GM23338 (cell line): ENCODE data around the gene SCTR. TPM values are rescaled to one million over a fixed set of nuclear protein-coding genes. Genes with fewer than 3 reads are reported as not detected.

Experiments used
- ATAC-seq: fragments of 200-7000 bp; cut with Tn5 transposase; 3 replicates; pipeline ENCODE4 v1.9.1; 2020
- DNase-seq: peaks from one replicate; pipeline ENCODE4 v3.0.0-alpha.2; 2015; ENCODE audit warnings: low spot score
- H2AFZ ChIP-seq: fragments of 200-600 bp; sonication (generic); 2 replicates; pipeline ENCODE4 v1.8.0; 2016; ENCODE audit warnings: antibody characterized with exemption, mild to moderate bottlenecking, moderate library complexity
- H3F3A ChIP-seq: fragments of 200-600 bp; sonication (generic); replicated peaks from 2 replicates; pipeline ENCODE4 v1.8.0; 2017; ENCODE audit warnings: antibody characterized with exemption, mixed run types, low read depth
- H3K27ac ChIP-seq: fragments of 200-600 bp; sonication (generic); 2 replicates; pipeline ENCODE4 v1.6.1; 2016; ENCODE audit warnings: low read depth
- H3K27me3 ChIP-seq: fragments of 200-600 bp; sonication (generic); 2 replicates; pipeline ENCODE4 v1.8.0; 2016; ENCODE audit warnings: mild to moderate bottlenecking, mixed run types, moderate library complexity; ENCODE audit not compliant: insufficient read depth
- H3K36me3 ChIP-seq: fragments of 200-600 bp; sonication (generic); 2 replicates; pipeline ENCODE4 v1.8.0; 2016; ENCODE audit warnings: mild to moderate bottlenecking; ENCODE audit not compliant: insufficient read depth
- H3K4me1 ChIP-seq: fragments of 200-600 bp; sonication (generic); 2 replicates; pipeline ENCODE4 v1.8.0; 2016; ENCODE audit warnings: mild to moderate bottlenecking, moderate library complexity; ENCODE audit not compliant: insufficient read depth
- H3K4me2 ChIP-seq: fragments of 200-600 bp; sonication (generic); 2 replicates; pipeline ENCODE4 v1.7.1; 2017; ENCODE audit warnings: mixed run types
- H3K4me3 ChIP-seq: fragments of 200-600 bp; sonication (generic); 2 replicates; pipeline ENCODE4 v1.6.1; 2016; ENCODE audit warnings: mixed run types
- H3K79me2 ChIP-seq: fragments of 200-600 bp; sonication (generic); replicated peaks from 2 replicates; pipeline ENCODE4 v1.8.0; 2017; ENCODE audit warnings: mild to moderate bottlenecking; ENCODE audit not compliant: insufficient read depth
- H3K9me2 ChIP-seq: fragments of 200-600 bp; sonication (generic); 2 replicates; pipeline ENCODE4 v1.8.0; 2017; ENCODE audit not compliant: insufficient read depth
- H4K20me1 ChIP-seq: fragments of 200-600 bp; sonication (generic); replicated peaks from 2 replicates; pipeline ENCODE4 v1.8.0; 2017; ENCODE audit warnings: mild to moderate bottlenecking; ENCODE audit not compliant: insufficient read depth
- H3K27ac Mint-ChIP-seq: 2 replicates; pipeline ENCODE4 v1.8.0; 2020; ENCODE audit warnings: inconsistent platforms, mild to moderate bottlenecking, moderate library complexity, mixed read lengths
- H3K27me3 Mint-ChIP-seq: 3 replicates; pipeline ENCODE4 v1.8.0; 2022; ENCODE audit warnings: low read depth, mild to moderate bottlenecking, moderate library complexity, mixed read lengths, inconsistent platforms; ENCODE audit not compliant: insufficient read depth, poor library complexity
- H3K36me3 Mint-ChIP-seq: 3 replicates; pipeline ENCODE4 v1.8.0; 2021; ENCODE audit warnings: low read depth, mild to moderate bottlenecking, inconsistent platforms, moderate library complexity, mixed read lengths
- H3K4me1 Mint-ChIP-seq: 3 replicates; pipeline ENCODE4 v1.8.0; 2020; ENCODE audit warnings: mild to moderate bottlenecking, inconsistent platforms, mixed read lengths
- H3K4me3 Mint-ChIP-seq: 3 replicates; pipeline ENCODE4 v1.8.0; 2021; ENCODE audit warnings: moderate library complexity, mild to moderate bottlenecking, inconsistent platforms, mixed read lengths
- H3K9me3 Mint-ChIP-seq: 3 replicates; pipeline ENCODE4 v1.8.0; 2020; ENCODE audit warnings: moderate library complexity, mild to moderate bottlenecking, inconsistent platforms, mixed read lengths
- CREB1 ChIP-seq: fragments of 250-450 bp; sonication (Bioruptor Pico); IDR thresholded peaks from 2 replicates; pipeline ENCODE4 v1.5.0; 2020; ENCODE audit warnings: low read depth, mild to moderate bottlenecking, moderate library complexity
- EZH2 ChIP-seq: fragments of 200-600 bp; sonication (generic); IDR thresholded peaks from one replicate; pipeline ENCODE4 v1.8.0; 2017; ENCODE audit warnings: antibody characterized with exemption, mild to moderate bottlenecking, low read depth; ENCODE audit not compliant: unreplicated experiment
- EZH2phosphoT487 ChIP-seq: fragments of 200-600 bp; sonication (generic); IDR thresholded peaks from one replicate; pipeline ENCODE4 v1.8.1; 2018; ENCODE audit warnings: antibody characterized with exemption; ENCODE audit not compliant: unreplicated experiment
- STAT1 ChIP-seq: IDR thresholded peaks from one replicate; pipeline ENCODE4 v1.6.1; 2016; ENCODE audit warnings: antibody characterized with exemption; ENCODE audit not compliant: unreplicated experiment
- polyA plus RNA-seq: library from polyadenylated mRNA; unstranded; fragments of >200 nt; fragmentation: Nextera tagmentation; extraction: Ambion mirVana; gene quantifications from 2 replicates; pipeline ENCODE4 v1.2.1, GENCODE V29; 2016
- total RNA-seq: library from RNA; depleted of rRNA; stranded (reverse); fragments of >200 nt; shearing (Covaris generic); gene quantifications from 2 replicates; pipeline ENCODE4 v1.2.3, GENCODE V29; 2014
- TF ChIP-seq, protein P1 (sequence below): IDR thresholded peaks from one replicate; pipeline ENCODE4 v1.6.1; 2018; ENCODE audit warnings: antibody characterized with exemption; ENCODE audit not compliant: unreplicated experiment
- TF ChIP-seq, protein P2 (sequence below): fragments of 250-450 bp; sonication (Bioruptor Pico); IDR thresholded peaks from 2 replicates; pipeline ENCODE4 v1.5.0; 2020; ENCODE audit warnings: mild to moderate bottlenecking, moderate library complexity
- TF ChIP-seq, protein P3 (sequence below): IDR thresholded peaks from 2 replicates; pipeline ENCODE4 v1.6.1; 2016; ENCODE audit warnings: antibody characterized with exemption
- TF ChIP-seq, protein P4 (sequence below), 2 experiments: fragments of 200-600 bp in 1 of 2; sonication (generic) in 1 of 2; conservative IDR thresholded peaks; 2 replicates each; pipeline versions ENCODE4 v1.5.1 to v1.6.1; 2016 to 2017; ENCODE audit warnings: antibody characterized with exemption in 2 of 2, low read depth in 2 of 2, mild to moderate bottlenecking in 2 of 2, moderate library complexity in 1 of 2

The SCTR gene
- total and polyA plus RNA-seq, 2 experiments from 2014 or later, result not detected

DNA sequence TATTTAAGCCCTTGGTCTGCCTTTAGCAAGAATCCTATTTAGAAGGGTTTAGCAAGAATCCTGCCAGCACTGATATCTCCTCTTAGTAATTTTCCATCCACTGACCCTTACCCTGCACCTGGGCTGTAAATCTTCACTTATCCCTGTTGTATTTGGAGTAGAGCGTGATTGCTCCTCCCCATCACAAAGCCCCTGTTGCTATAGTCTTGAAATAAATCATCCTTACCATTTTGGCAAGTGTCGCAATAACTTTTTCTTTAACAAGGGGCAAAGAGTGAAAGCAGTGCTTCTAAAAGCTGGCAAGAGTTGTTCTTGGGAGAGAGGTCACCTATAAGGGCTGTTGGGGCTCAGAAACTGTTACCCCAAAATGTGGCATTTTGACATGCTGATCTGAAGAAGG lies 3.7 kb upstream of the SCTR start (continued):
- TF ChIP-seq, protein P1, sequence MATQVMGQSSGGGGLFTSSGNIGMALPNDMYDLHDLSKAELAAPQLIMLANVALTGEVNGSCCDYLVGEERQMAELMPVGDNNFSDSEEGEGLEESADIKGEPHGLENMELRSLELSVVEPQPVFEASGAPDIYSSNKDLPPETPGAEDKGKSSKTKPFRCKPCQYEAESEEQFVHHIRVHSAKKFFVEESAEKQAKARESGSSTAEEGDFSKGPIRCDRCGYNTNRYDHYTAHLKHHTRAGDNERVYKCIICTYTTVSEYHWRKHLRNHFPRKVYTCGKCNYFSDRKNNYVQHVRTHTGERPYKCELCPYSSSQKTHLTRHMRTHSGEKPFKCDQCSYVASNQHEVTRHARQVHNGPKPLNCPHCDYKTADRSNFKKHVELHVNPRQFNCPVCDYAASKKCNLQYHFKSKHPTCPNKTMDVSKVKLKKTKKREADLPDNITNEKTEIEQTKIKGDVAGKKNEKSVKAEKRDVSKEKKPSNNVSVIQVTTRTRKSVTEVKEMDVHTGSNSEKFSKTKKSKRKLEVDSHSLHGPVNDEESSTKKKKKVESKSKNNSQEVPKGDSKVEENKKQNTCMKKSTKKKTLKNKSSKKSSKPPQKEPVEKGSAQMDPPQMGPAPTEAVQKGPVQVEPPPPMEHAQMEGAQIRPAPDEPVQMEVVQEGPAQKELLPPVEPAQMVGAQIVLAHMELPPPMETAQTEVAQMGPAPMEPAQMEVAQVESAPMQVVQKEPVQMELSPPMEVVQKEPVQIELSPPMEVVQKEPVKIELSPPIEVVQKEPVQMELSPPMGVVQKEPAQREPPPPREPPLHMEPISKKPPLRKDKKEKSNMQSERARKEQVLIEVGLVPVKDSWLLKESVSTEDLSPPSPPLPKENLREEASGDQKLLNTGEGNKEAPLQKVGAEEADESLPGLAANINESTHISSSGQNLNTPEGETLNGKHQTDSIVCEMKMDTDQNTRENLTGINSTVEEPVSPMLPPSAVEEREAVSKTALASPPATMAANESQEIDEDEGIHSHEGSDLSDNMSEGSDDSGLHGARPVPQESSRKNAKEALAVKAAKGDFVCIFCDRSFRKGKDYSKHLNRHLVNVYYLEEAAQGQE, result no peak
- TF ChIP-seq, protein P2, sequence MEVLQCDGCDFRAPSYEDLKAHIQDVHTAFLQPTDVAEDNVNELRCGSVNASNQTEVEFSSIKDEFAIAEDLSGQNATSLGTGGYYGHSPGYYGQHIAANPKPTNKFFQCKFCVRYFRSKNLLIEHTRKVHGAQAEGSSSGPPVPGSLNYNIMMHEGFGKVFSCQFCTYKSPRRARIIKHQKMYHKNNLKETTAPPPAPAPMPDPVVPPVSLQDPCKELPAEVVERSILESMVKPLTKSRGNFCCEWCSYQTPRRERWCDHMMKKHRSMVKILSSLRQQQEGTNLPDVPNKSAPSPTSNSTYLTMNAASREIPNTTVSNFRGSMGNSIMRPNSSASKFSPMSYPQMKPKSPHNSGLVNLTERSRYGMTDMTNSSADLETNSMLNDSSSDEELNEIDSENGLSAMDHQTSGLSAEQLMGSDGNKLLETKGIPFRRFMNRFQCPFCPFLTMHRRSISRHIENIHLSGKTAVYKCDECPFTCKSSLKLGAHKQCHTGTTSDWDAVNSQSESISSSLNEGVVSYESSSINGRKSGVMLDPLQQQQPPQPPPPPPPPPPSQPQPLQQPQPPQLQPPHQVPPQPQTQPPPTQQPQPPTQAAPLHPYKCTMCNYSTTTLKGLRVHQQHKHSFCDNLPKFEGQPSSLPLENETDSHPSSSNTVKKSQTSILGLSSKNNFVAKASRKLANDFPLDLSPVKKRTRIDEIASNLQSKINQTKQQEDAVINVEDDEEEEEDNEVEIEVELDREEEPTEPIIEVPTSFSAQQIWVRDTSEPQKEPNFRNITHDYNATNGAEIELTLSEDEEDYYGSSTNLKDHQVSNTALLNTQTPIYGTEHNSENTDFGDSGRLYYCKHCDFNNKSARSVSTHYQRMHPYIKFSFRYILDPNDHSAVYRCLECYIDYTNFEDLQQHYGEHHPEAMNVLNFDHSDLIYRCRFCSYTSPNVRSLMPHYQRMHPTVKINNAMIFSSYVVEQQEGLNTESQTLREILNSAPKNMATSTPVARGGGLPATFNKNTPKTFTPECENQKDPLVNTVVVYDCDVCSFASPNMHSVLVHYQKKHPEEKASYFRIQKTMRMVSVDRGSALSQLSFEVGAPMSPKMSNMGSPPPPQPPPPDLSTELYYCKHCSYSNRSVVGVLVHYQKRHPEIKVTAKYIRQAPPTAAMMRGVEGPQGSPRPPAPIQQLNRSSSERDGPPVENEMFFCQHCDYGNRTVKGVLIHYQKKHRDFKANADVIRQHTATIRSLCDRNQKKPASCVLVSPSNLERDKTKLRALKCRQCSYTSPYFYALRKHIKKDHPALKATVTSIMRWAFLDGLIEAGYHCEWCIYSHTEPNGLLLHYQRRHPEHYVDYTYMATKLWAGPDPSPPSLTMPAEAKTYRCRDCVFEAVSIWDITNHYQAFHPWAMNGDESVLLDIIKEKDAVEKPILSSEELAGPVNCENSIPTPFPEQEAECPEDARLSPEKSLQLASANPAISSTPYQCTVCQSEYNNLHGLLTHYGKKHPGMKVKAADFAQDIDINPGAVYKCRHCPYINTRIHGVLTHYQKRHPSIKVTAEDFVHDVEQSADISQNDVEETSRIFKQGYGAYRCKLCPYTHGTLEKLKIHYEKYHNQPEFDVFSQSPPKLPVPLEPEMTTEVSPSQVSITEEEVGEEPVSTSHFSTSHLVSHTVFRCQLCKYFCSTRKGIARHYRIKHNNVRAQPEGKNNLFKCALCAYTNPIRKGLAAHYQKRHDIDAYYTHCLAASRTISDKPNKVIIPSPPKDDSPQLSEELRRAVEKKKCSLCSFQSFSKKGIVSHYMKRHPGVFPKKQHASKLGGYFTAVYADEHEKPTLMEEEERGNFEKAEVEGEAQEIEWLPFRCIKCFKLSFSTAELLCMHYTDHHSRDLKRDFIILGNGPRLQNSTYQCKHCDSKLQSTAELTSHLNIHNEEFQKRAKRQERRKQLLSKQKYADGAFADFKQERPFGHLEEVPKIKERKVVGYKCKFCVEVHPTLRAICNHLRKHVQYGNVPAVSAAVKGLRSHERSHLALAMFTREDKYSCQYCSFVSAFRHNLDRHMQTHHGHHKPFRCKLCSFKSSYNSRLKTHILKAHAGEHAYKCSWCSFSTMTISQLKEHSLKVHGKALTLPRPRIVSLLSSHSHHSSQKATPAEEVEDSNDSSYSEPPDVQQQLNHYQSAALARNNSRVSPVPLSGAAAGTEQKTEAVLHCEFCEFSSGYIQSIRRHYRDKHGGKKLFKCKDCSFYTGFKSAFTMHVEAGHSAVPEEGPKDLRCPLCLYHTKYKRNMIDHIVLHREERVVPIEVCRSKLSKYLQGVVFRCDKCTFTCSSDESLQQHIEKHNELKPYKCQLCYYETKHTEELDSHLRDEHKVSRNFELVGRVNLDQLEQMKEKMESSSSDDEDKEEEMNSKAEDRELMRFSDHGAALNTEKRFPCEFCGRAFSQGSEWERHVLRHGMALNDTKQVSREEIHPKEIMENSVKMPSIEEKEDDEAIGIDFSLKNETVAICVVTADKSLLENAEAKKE (CRISPR knock-in tag), result no peak

DNA sequence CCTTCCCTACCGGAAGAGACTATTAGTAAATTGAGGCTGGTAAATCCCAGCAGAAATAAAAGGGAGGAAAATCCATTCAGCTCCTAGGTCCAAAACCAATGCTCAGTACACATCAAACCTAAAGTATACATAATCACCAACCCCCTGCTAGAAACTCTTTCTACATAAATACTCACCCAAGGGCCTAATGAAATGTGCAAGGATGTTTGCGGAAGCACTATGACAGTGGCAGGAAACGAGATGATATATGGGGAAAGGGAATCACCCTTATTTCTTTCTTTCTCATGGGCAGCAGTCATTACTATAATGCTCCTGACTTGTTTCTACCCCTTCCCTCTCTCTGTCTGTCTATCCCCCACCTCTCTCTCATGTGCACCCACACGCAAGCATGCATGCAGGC lies 1.3 kb upstream of the SCTR start:
- H3K4me1 Mint-ChIP-seq, result peaks cover 28% of the 10 kb centered on the region
- H3K27ac ChIP-seq, result no peak overlapping the region
- H3K27me3 ChIP-seq, result peaks cover 54% of the 10 kb centered on the region
- no peaks in the 10 kb centered on the region for H3K79me2 ChIP-seq
- H3K4me3 ChIP-seq, result no peak overlapping the region
- no peaks in the 10 kb centered on the region for H3K9me3 Mint-ChIP-seq
- peaks cover 37% of the 10 kb centered on the region for H3K27me3 Mint-ChIP-seq
- H3K4me1 ChIP-seq, result peaks cover 29% of the 10 kb centered on the region
- DNase-seq, result no peak
- no peak overlapping the region for H2AFZ ChIP-seq
- H3K4me3 Mint-ChIP-seq, result no peak overlapping the region
- peaks cover 6% of the 10 kb centered on the region; the same call in 1 of the 2 replicates for H3F3A ChIP-seq
- no peak overlapping the region for H3K4me2 ChIP-seq
- no peaks in the 10 kb centered on the region for H3K9me2 ChIP-seq
- H3K36me3 ChIP-seq, result no peaks in the 10 kb centered on the region
- H3K27ac Mint-ChIP-seq, result no peak overlapping the region
- H4K20me1 ChIP-seq, result no peaks in the 10 kb centered on the region
- ATAC-seq, result no peak
- H3K36me3 Mint-ChIP-seq, result no peaks in the 10 kb centered on the region; the same call in 2 of the 3 replicates
- TF ChIP-seq CREB1 (CRISPR knock-in tag) (no peak), EZH2phosphoT487 (no peak), EZH2 (no peak), STAT1 (no peak)
- TF ChIP-seq, protein P1, result no peak
- TF ChIP-seq, protein P3, sequence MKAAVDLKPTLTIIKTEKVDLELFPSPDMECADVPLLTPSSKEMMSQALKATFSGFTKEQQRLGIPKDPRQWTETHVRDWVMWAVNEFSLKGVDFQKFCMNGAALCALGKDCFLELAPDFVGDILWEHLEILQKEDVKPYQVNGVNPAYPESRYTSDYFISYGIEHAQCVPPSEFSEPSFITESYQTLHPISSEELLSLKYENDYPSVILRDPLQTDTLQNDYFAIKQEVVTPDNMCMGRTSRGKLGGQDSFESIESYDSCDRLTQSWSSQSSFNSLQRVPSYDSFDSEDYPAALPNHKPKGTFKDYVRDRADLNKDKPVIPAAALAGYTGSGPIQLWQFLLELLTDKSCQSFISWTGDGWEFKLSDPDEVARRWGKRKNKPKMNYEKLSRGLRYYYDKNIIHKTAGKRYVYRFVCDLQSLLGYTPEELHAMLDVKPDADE, result no peak
- TF ChIP-seq, protein P4, sequence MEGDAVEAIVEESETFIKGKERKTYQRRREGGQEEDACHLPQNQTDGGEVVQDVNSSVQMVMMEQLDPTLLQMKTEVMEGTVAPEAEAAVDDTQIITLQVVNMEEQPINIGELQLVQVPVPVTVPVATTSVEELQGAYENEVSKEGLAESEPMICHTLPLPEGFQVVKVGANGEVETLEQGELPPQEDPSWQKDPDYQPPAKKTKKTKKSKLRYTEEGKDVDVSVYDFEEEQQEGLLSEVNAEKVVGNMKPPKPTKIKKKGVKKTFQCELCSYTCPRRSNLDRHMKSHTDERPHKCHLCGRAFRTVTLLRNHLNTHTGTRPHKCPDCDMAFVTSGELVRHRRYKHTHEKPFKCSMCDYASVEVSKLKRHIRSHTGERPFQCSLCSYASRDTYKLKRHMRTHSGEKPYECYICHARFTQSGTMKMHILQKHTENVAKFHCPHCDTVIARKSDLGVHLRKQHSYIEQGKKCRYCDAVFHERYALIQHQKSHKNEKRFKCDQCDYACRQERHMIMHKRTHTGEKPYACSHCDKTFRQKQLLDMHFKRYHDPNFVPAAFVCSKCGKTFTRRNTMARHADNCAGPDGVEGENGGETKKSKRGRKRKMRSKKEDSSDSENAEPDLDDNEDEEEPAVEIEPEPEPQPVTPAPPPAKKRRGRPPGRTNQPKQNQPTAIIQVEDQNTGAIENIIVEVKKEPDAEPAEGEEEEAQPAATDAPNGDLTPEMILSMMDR (conservative IDR thresholded peaks at IDR 0.05; ENCODE audit: low read depth in 2 of 2), result no peak
